IMR-90 (cell line): ENCODE results near the gene H3-3A. TPM values are rescaled to one million over a fixed set of nuclear protein-coding genes. Genes with fewer than 3 reads are reported as not detected.

Experiments used
- CTCF ChIP-seq: conservative IDR thresholded peaks from 2 replicates; pipeline ENCODE4 v1.5.1; 2012; ENCODE audit warnings: mild to moderate bottlenecking, low read depth, low read length, improper control_type of control experiment
- polyA plus RNA-seq, 3 experiments: library from polyadenylated mRNA; depleted of rRNA; stranded (reverse); fragments of >200 nt; gene quantifications; 2 replicates each; pipeline ENCODE4 v1.2.3, GENCODE V29; 2012; ENCODE audit warnings: low replicate concordance in 1 of 3
- total RNA-seq: library from RNA; depleted of rRNA; stranded (reverse); fragments of >200 nt; gene quantifications from 2 replicates; pipeline ENCODE4 v1.2.3, GENCODE V29; 2012

H3-3A gene
- total and polyA plus RNA-seq, 2 of the 4 experiments (the other 2 are of a cell fraction): 188 to 256 TPM

- TF ChIP-seq CTCF: no peak
Measured at GRCh38 chr1:226063224-226063976, 884 bp downstream of the H3-3A start (continued).
